WTC11 (cell line): ENCODE measurements around the gene TMEM8B. TPM values are rescaled to one million over a fixed set of nuclear protein-coding genes. Genes with fewer than 3 reads are reported as not detected.

Experiments used
- ATAC-seq: fragments of 200-7000 bp; cut with Tn5 transposase; 2 replicates; pipeline ENCODE4 v1.10.0; 2021; ENCODE audit warnings: mild to moderate bottlenecking, moderate library complexity
- CTCF ChIA-PET: fragments of 300-600 bp; sonication (Branson Sonifier 250); formaldehyde crosslinking; loops from one replicate; lab custom pipeline; 2021; ENCODE audit warnings: antibody characterized with exemption; lab: Charles Lee
- POLR2A ChIA-PET: fragments of 350-600 bp; sonication (Branson Sonifier 250); formaldehyde crosslinking; loops from one replicate; lab custom pipeline; 2021; ENCODE audit warnings: antibody characterized with exemption; lab: Charles Lee
- DNase-seq: peaks from one replicate; pipeline ENCODE4 v3.0.0; 2021; ENCODE audit warnings: low spot score
- H3K27ac Mint-ChIP-seq: 2 replicates; pipeline ENCODE4 v1.8.0; 2021; ENCODE audit warnings: mixed read lengths
- H3K27me3 Mint-ChIP-seq: 2 replicates; pipeline ENCODE4 v1.8.0; 2021; ENCODE audit warnings: low read depth, mild to moderate bottlenecking, moderate library complexity, mixed read lengths
- H3K36me3 Mint-ChIP-seq: 2 replicates; pipeline ENCODE4 v1.8.0; 2021; ENCODE audit warnings: mixed read lengths
- H3K4me1 Mint-ChIP-seq: 2 replicates; pipeline ENCODE4 v1.8.0; 2022; ENCODE audit warnings: mixed read lengths
- H3K4me3 Mint-ChIP-seq: 2 replicates; pipeline ENCODE4 v1.8.0; 2021; ENCODE audit warnings: mild to moderate bottlenecking, moderate library complexity, mixed read lengths
- H3K9me3 Mint-ChIP-seq: 2 replicates; pipeline ENCODE4 v1.8.0; 2021; ENCODE audit warnings: mixed read lengths
- E2F4 ChIP-seq: sonication (generic); formaldehyde crosslinking; IDR thresholded peaks from 2 replicates; pipeline ENCODE4 v1.8.1; 2022; ENCODE audit warnings: low read depth, mild to moderate bottlenecking, moderate library complexity, missing genetic modification reagents, borderline replicate concordance
- EMX1 ChIP-seq: fragments of 250-450 bp; sonication (Bioruptor Pico); IDR thresholded peaks from 2 replicates; pipeline ENCODE4 v1.8.0; 2021; ENCODE audit warnings: mild to moderate bottlenecking
- FOXJ3 ChIP-seq: sonication (generic); formaldehyde crosslinking; IDR thresholded peaks from 2 replicates; pipeline ENCODE4 v1.9.0; 2021; ENCODE audit warnings: missing genetic modification reagents, mild to moderate bottlenecking, borderline replicate concordance
- FOXK1 ChIP-seq: sonication (generic); formaldehyde crosslinking; IDR thresholded peaks from 2 replicates; pipeline ENCODE4 v1.8.0; 2022; ENCODE audit warnings: mild to moderate bottlenecking, moderate library complexity, missing genetic modification reagents
- KAT7 ChIP-seq: sonication (generic); formaldehyde crosslinking; IDR thresholded peaks from 2 replicates; pipeline ENCODE4 v1.8.1; 2023; ENCODE audit warnings: missing genetic modification reagents, mild to moderate bottlenecking, borderline replicate concordance
- MXD4 ChIP-seq: fragments of 250-450 bp; sonication (Bioruptor Pico); IDR thresholded peaks from 2 replicates; pipeline ENCODE4 v1.8.0; 2021; ENCODE audit warnings: mild to moderate bottlenecking, moderate library complexity, borderline replicate concordance
- MYBL2 ChIP-seq: sonication (generic); formaldehyde crosslinking; IDR thresholded peaks from 2 replicates; pipeline ENCODE4 v1.8.1; 2023; ENCODE audit warnings: mild to moderate bottlenecking, moderate library complexity, missing genetic modification reagents
- NR1H2 ChIP-seq: sonication (generic); formaldehyde crosslinking; IDR thresholded peaks from 2 replicates; pipeline ENCODE4 v1.9.0; 2021; ENCODE audit warnings: mild to moderate bottlenecking, moderate library complexity, missing genetic modification reagents
- NR2C2 ChIP-seq: sonication (generic); formaldehyde crosslinking; IDR thresholded peaks from 2 replicates; pipeline ENCODE4 v1.8.0; 2022; ENCODE audit warnings: mild to moderate bottlenecking, missing genetic modification reagents
- ZNF317 ChIP-seq: sonication (generic); formaldehyde crosslinking; IDR thresholded peaks from 2 replicates; pipeline ENCODE4 v1.8.1; 2023; ENCODE audit warnings: low read depth, mild to moderate bottlenecking, moderate library complexity, missing genetic modification reagents, borderline replicate concordance
- ZNF671 ChIP-seq: fragments of 250-450 bp; sonication (Bioruptor Pico); IDR thresholded peaks from 2 replicates; pipeline ENCODE4 v1.8.0; 2021; ENCODE audit warnings: mild to moderate bottlenecking
- total RNA-seq: library from RNA; stranded (reverse); gene quantifications from 3 replicates; pipeline ENCODE4 v1.2.3, GENCODE V29; 2021
- TF ChIP-seq, protein P1 (sequence below): sonication (generic); formaldehyde crosslinking; IDR thresholded peaks from 2 replicates; pipeline ENCODE4 v1.8.0; 2022; ENCODE audit warnings: missing genetic modification reagents
- TF ChIP-seq, protein P2 (sequence below): sonication (generic); formaldehyde crosslinking; IDR thresholded peaks from 2 replicates; pipeline ENCODE4 v1.8.1; 2022; ENCODE audit warnings: low read depth, missing genetic modification reagents, borderline replicate concordance
- TF ChIP-seq, protein P3 (sequence below): fragments of 250-450 bp; sonication (Bioruptor Pico); IDR thresholded peaks from 2 replicates; pipeline ENCODE4 v1.9.0; 2021; ENCODE audit warnings: moderate library complexity, mild to moderate bottlenecking, inconsistent platforms, borderline replicate concordance

Gene TMEM8B
- total RNA-seq, 1 experiment from 2014 or later, result 9.5 TPM

- TF ChIP-seq MYBL2 (CRISPR knock-in tag), result no peak
- TF ChIP-seq KAT7 (CRISPR knock-in tag), result no peak
- no peak for TF ChIP-seq ZNF317 (CRISPR knock-in tag)
- TF ChIP-seq, protein P1, sequence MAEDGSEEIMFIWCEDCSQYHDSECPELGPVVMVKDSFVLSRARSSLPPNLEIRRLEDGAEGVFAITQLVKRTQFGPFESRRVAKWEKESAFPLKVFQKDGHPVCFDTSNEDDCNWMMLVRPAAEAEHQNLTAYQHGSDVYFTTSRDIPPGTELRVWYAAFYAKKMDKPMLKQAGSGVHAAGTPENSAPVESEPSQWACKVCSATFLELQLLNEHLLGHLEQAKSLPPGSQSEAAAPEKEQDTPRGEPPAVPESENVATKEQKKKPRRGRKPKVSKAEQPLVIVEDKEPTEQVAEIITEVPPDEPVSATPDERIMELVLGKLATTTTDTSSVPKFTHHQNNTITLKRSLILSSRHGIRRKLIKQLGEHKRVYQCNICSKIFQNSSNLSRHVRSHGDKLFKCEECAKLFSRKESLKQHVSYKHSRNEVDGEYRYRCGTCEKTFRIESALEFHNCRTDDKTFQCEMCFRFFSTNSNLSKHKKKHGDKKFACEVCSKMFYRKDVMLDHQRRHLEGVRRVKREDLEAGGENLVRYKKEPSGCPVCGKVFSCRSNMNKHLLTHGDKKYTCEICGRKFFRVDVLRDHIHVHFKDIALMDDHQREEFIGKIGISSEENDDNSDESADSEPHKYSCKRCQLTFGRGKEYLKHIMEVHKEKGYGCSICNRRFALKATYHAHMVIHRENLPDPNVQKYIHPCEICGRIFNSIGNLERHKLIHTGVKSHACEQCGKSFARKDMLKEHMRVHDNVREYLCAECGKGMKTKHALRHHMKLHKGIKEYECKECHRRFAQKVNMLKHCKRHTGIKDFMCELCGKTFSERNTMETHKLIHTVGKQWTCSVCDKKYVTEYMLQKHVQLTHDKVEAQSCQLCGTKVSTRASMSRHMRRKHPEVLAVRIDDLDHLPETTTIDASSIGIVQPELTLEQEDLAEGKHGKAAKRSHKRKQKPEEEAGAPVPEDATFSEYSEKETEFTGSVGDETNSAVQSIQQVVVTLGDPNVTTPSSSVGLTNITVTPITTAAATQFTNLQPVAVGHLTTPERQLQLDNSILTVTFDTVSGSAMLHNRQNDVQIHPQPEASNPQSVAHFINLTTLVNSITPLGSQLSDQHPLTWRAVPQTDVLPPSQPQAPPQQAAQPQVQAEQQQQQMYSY (CRISPR knock-in tag), result no peak
- TF ChIP-seq, protein P2, sequence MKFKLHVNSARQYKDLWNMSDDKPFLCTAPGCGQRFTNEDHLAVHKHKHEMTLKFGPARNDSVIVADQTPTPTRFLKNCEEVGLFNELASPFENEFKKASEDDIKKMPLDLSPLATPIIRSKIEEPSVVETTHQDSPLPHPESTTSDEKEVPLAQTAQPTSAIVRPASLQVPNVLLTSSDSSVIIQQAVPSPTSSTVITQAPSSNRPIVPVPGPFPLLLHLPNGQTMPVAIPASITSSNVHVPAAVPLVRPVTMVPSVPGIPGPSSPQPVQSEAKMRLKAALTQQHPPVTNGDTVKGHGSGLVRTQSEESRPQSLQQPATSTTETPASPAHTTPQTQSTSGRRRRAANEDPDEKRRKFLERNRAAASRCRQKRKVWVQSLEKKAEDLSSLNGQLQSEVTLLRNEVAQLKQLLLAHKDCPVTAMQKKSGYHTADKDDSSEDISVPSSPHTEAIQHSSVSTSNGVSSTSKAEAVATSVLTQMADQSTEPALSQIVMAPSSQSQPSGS (CRISPR knock-in tag), result no peak
- TF ChIP-seq, all 79 proteins: peak for 0
Measured at GRCh38 chr9:35781066-35781465, 48.0 kb upstream of the TMEM8B start (continued).

- no peak for ATAC-seq
- Mint-ChIP-seq H3K4me3 (no peak overlapping the region), H3K27me3 (no peaks in the 10 kb centered on the region), H3K27ac (no peak overlapping the region), H3K9me3 (peaks cover 5% of the 10 kb centered on the region), H3K4me1 (no peaks in the 10 kb centered on the region), H3K36me3 (peaks cover 25% of the 10 kb centered on the region)
- no peak for DNase-seq
- ChIA-PET CTCF (interaction anchor here (0.7 kb wide), 1 partner anchor 12 kb away, joined by 3 read pairs; no protein-coding TSS in a partner anchor), POLR2A (no interaction called here)
- TF ChIP-seq EMX1 (CRISPR knock-in tag) (no peak), ZNF671 (CRISPR knock-in tag) (no peak), E2F4 (CRISPR knock-in tag) (no peak), FOXK1 (CRISPR knock-in tag) (no peak), NR1H2 (no peak), MXD4 (no peak), FOXJ3 (CRISPR knock-in tag) (no peak), NR2C2 (no peak)
- TF ChIP-seq, protein P3, sequence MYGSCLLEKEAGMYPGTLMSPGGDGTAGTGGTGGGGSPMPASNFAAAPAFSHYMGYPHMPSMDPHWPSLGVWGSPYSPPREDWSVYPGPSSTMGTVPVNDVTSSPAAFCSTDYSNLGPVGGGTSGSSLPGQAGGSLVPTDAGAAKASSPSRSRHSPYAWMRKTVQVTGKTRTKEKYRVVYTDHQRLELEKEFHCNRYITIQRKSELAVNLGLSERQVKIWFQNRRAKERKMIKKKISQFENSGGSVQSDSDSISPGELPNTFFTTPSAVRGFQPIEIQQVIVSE (CRISPR knock-in tag), result no peak
- TF ChIP-seq, protein P1 (CRISPR knock-in tag), result no peak
Measured at GRCh38 chr9:35783418-35783817, 45.6 kb upstream of the TMEM8B start.
